Peyer's patch (tissue), 4 donors: ENCODE measurements around the gene RBM4.
"Not testable (repeated sequence)": the region's sequence is repeated elsewhere in the genome, so short reads cannot be mapped to it uniquely, and the experiment has no call there.

Experiments used
- CTCF ChIP-seq, 6 experiments: fragments of 450-650 bp in 4 of 6; fragments of 200-600 bp in 2 of 6; sonication (generic) in 1 of 6; IDR thresholded peaks; one replicate each; pipeline ENCODE4 v1.5.1; 2017 to 2019; ENCODE audit warnings: antibody characterized with exemption in 6 of 6, mild to moderate bottlenecking in 3 of 6, moderate library complexity in 1 of 6
- POLR2A ChIP-seq, 2 donors: fragments of 450-650 bp; IDR thresholded peaks; one replicate each; pipeline ENCODE4 v1.5.1; 2017; ENCODE audit warnings: antibody characterized with exemption in 2 of 2, mild to moderate bottlenecking in 2 of 2, moderate library complexity in 2 of 2

DNA sequence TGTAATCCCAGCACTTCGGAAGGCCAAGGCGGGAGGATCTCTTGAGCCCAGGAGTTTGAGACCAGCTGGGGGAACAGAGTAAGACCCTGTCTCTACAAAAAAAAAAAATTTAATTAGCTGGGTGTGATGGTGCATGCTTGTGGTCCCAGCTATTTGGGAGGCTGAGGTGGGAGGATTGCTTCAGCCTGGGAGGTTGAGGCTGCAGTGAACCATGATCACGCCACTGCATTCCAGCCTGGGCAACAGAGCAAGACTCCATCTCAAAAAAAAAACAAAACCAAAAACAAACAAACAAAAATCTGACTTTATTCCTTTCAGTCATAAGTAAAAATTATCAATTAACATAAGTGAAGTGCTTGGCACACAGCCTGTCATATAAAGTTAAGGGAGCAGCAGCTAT, 31.9 kb upstream of the RBM4 start:
- TF ChIP-seq CTCF, POLR2A (IDR thresholded peaks at IDR 0.05): not testable (repeated sequence)
